Heart left ventricle (tissue), 16 donors: ENCODE data around the gene AKAP7. TPM values are rescaled to one million over a fixed set of nuclear protein-coding genes. Genes with fewer than 3 reads are reported as not detected.
A peak's percentile ranks its signal among the peaks of the same experiment; 100 is the strongest.

Experiments used
- ATAC-seq, 4 donors: fragments of 200-7000 bp; cut with Tn5 transposase; one replicate each; pipeline ENCODE4 v1.9.1; 2020 to 2022; ENCODE audit warnings: moderate library complexity in 4 of 4, mild to moderate bottlenecking in 3 of 4, moderate number of reproducible peaks in 1 of 4
- DNase-seq, 5 donors: peaks; one replicate each; pipeline ENCODE4 v3.0.0-alpha.2; 2020
- H3K27ac ChIP-seq, 12 donors: fragments of 200-600 bp; sonication (generic) in 4 of 12; one replicate each; pipeline versions ENCODE4 v1.5.0 to v1.8.0; 2016 to 2022; ENCODE audit warnings: mild to moderate bottlenecking in 2 of 12
- H3K27me3 ChIP-seq, 9 donors: fragments of 200-600 bp; sonication (generic) in 2 of 9; one replicate each; pipeline versions ENCODE4 v1.5.1 to v1.8.0; 2016 to 2022; ENCODE audit warnings: mild to moderate bottlenecking in 3 of 9
- H3K36me3 ChIP-seq, 9 donors: fragments of 200-600 bp; sonication (generic) in 2 of 9; one replicate each; pipeline versions ENCODE4 v1.5.0 to v1.8.0; 2018 to 2022; ENCODE audit warnings: mild to moderate bottlenecking in 2 of 9
- H3K4me1 ChIP-seq, 12 donors: fragments of 200-600 bp; sonication (generic) in 4 of 12; one replicate each; pipeline versions ENCODE4 v1.5.0 to v1.8.0; 2016 to 2022; ENCODE audit warnings: mild to moderate bottlenecking in 3 of 12
- H3K4me3 ChIP-seq, 12 donors: fragments of 200-600 bp; sonication (generic) in 4 of 12; one replicate each; pipeline versions ENCODE4 v1.5.0 to v1.8.0; 2017 to 2022; ENCODE audit warnings: mild to moderate bottlenecking in 9 of 12, moderate library complexity in 4 of 12
- H3K9me3 ChIP-seq, 12 donors: fragments of 200-600 bp; sonication (generic) in 4 of 12; one replicate each; pipeline versions ENCODE4 v1.5.0 to v1.8.0; 2016 to 2022; ENCODE audit warnings: mild to moderate bottlenecking in 1 of 12
- CTCF ChIP-seq, 12 donors: fragments of 200-600 bp; sonication (generic) in 4 of 12; IDR thresholded peaks; one replicate each; pipeline versions ENCODE4 v1.5.0 to v1.8.0; 2018 to 2022; ENCODE audit warnings: antibody characterized with exemption in 12 of 12, mild to moderate bottlenecking in 5 of 12
- POLR2A ChIP-seq, 2 donors: fragments of 450-650 bp; IDR thresholded peaks; one replicate each; pipeline ENCODE4 v1.6.1; 2017; ENCODE audit warnings: antibody characterized with exemption in 2 of 2, mild to moderate bottlenecking in 2 of 2, moderate library complexity in 2 of 2
- WGBS, 4 donors: extraction: QIAGEN DNeasy Blood & Tissue Kit in 2 of 4; methylation state at CpG; one replicate each; pipeline versions ENCODE4 v1.1.5 to v1.1.7; 2013 to 2018; 5-methylcytosine and 5-hydroxymethylcytosine counted together
- intact Hi-C, 10 donors: fragments of 100-400 bp; cut with DNase I; formaldehyde crosslinking; loops; one replicate each; pipeline versions ENCODE4 v1.11.1 to v1.14.2; 2022
- polyA plus RNA-seq, 2 donors: library from polyadenylated mRNA; stranded (reverse); fragments of 200-250 nt; gene quantifications; one replicate each; pipeline ENCODE4 v1.2.3, GENCODE V29; 2013
- total RNA-seq, 9 donors: library from RNA; depleted of rRNA in 2 of 9; stranded (reverse); fragments of >200 nt in 2 of 9; fragmentation: NEBNext Ultra II Directional in 3 of 9; extraction: Animal tissue kit (Norgen Biotek cat#: 25700) in 3 of 9; gene quantifications; one replicate each; pipeline versions ENCODE4 v1.1.0 to v1.2.4, GENCODE V29; 2016 to 2023
- donor health status: ischemic (EF 13 %, LVEDD 7.1; RV severe dilation, severe dysfunction).
- donor health status: healthy with polysubstance abuse.
- donor health status: DM: no; HTN: yes; CAD: no.
- donor health status: DM: no; HTN: no; CAD: no.
- donor health status: ischemic (EF 25% LVEDD 6.9; RV normal size, moderate dysfunction).
- donor health status: ischemic (EF 25% LVEDD 5.7; RV mildly dilated, moderate dysfunction).
- donor health status: healthy.
- donor health status: DM: yes; HTN: yes; CAD: no.
- donor health status: ischemic (EF 35%, LVEDD 5.7; RV mildly dilated, moderate dysfunction).
- donor health status: nonischemic (EF 11% LVEDD 7.7; RV severe dilation, severe dysfunction).
- donor health status: DM: yes; HTN: yes; CAD: no.
- donor health status: PGD.
- donor health status: ischemic (EF 29% LVEDD 5.4; RV normal size, mild dysfunction).
- donor health status: nonischemic (EF 23%, LVEDD 6.1; RV moderate dilation, normal function).

Gene AKAP7
- total and polyA plus RNA-seq, 11 donors = 2.3 to 13.5 (median 8.7) TPM

GRCh38 chr6:131281471-131282270 lies 146.4 kb downstream of the AKAP7 start:
- Histone ChIP-seq H3K36me3 (peaks cover 0 to 6% (median 0%) of the 10 kb centered on the region in 9 donors), H3K4me3 (peak overlapping the region in 1 of 12 donors; percentile 15), H3K9me3 (no peaks in the 10 kb centered on the region), H3K4me1 (peaks cover 0 to 15% (median 0%) of the 10 kb centered on the region in 12 donors), H3K27ac (peak overlapping the region in 4 of 12 donors; percentile 4 to 56 (median 32)), H3K27me3 (no peaks in the 10 kb centered on the region)
- TF ChIP-seq CTCF (IDR thresholded peaks at IDR 0.05) (no peak), POLR2A (IDR thresholded peaks at IDR 0.05) (no peak)
- ATAC-seq (peak; percentile 39 to 58 (median 48)), DNase-seq (peak in 3 of 5 donors; percentile 25 to 38 (median 32))
- intact Hi-C loops = no loop called here
- WGBS, 4 donors = 45 to 54% (median 53%) methylated on average over 16 of the region's 16 CpGs

GRCh38 chr6:131282365-131282764 lies 147.1 kb downstream of the AKAP7 start:
- ATAC-seq = no peak
- Histone ChIP-seq H3K27me3 (no peaks in the 10 kb centered on the region), H3K27ac (no peak overlapping the region), H3K4me1 (peaks cover 0 to 15% (median 0%) of the 10 kb centered on the region in 12 donors), H3K9me3 (no peaks in the 10 kb centered on the region), H3K4me3 (no peak overlapping the region), H3K36me3 (peaks cover 0 to 6% (median 0%) of the 10 kb centered on the region in 9 donors)
- no peak for DNase-seq
- intact Hi-C loops = no loop called here
- TF ChIP-seq CTCF (IDR thresholded peaks at IDR 0.05) (no peak), POLR2A (IDR thresholded peaks at IDR 0.05) (no peak)
- 90 to 95% (median 94%) methylated on average over 5 of the region's 5 CpGs for WGBS, 4 donors

GRCh38 chr6:131283466-131284175 lies 148.4 kb downstream of the AKAP7 start:
- peaks cover 0 to 15% (median 0%) of the 10 kb centered on the region in 12 donors for H3K4me1 ChIP-seq
- no peak for TF ChIP-seq CTCF (IDR thresholded peaks at IDR 0.05)
- no peak for TF ChIP-seq POLR2A (IDR thresholded peaks at IDR 0.05)
- H3K9me3 ChIP-seq = no peaks in the 10 kb centered on the region
- peaks cover 0 to 6% (median 0%) of the 10 kb centered on the region in 9 donors for H3K36me3 ChIP-seq
- no peaks in the 10 kb centered on the region for H3K27me3 ChIP-seq
- intact Hi-C loops = no loop called here
- no peak overlapping the region for H3K27ac ChIP-seq
- no peak for ATAC-seq
- 84 to 88% (median 87%) methylated on average over 7 of the region's 7 CpGs for WGBS, 4 donors
- no peak for DNase-seq
- H3K4me3 ChIP-seq = no peak overlapping the region

GRCh38 chr6:131285548-131285947 lies 150.3 kb downstream of the AKAP7 start:
- H3K36me3 ChIP-seq = peaks cover 0 to 6% (median 0%) of the 10 kb centered on the region in 9 donors
- WGBS, 4 donors = 84 to 88% (median 87%) methylated on average over 1 of the region's 1 CpG
- ATAC-seq (no peak), DNase-seq (no peak)
- no peak overlapping the region for H3K27ac ChIP-seq
- no peaks in the 10 kb centered on the region for H3K27me3 ChIP-seq
- intact Hi-C loops = no loop called here
- H3K4me1 ChIP-seq = peaks cover 0 to 15% (median 0%) of the 10 kb centered on the region in 12 donors
- H3K4me3 ChIP-seq = no peak overlapping the region
- TF ChIP-seq POLR2A (IDR thresholded peaks at IDR 0.05) (no peak), CTCF (IDR thresholded peaks at IDR 0.05) (no peak)
- no peaks in the 10 kb centered on the region for H3K9me3 ChIP-seq
